ENCODE measurements around the gene XRRA1. TPM values are rescaled to one million over a fixed set of nuclear protein-coding genes. Genes with fewer than 3 reads are reported as not detected.

The XRRA1 gene
- total and polyA plus RNA-seq, 4 donors = 2.4 to 27.8 (median 9.9) TPM

DNA sequence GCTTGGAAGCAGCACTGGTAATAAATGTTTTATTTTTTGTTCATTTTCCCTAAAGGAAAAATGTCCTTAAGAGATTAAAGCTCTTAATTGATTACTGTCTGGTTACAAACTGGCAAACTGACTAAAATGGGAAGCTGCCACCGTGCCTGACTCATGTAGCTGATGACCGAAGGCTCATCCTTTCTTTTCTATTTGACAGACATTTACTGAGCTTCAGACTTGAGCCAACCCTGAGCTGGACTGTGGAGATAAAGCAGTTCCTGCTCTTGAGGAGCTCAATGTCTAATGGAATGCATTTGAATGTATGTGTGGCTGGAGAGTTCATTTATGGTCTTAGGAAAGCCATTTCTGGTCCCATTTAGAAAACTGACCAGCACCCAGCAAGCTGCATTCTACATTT lies 108.9 kb downstream of the XRRA1 start:
- Histone ChIP-seq H3K4me3 (no peak overlapping the region), H3K27ac (ENCODE audit: low read depth in 1 of 2, low read length in 1 of 2) (no peak overlapping the region), H3K4me1 (ENCODE audit: control insufficient read depth in 5 of 5, insufficient read depth in 5 of 5, low read length in 5 of 5) (peaks cover 0 to 6% (median 0%) of the 10 kb centered on the region in 5 donors), H3K27me3 (ENCODE audit: control insufficient read depth in 3 of 3, insufficient read depth in 3 of 3, low read length in 2 of 3) (no peaks in the 10 kb centered on the region), H3K9ac (ENCODE audit: insufficient read depth in 1 of 2, low read length in 2 of 2) (no peak overlapping the region), H3K36me3 (ENCODE audit: control insufficient read depth in 4 of 4, insufficient read depth in 4 of 4, low read length in 4 of 4) (peaks cover 34 to 59% (median 42%) of the 10 kb centered on the region in 4 donors), H3K9me3 (ENCODE audit: control insufficient read depth in 4 of 4, insufficient read depth in 3 of 4, low read length in 3 of 4) (no peaks in the 10 kb centered on the region)
- no peak for DNase-seq
- no peak for ATAC-seq (ENCODE audit: insufficient read depth, low FRiP score)
- TF ChIP-seq, protein P1, sequence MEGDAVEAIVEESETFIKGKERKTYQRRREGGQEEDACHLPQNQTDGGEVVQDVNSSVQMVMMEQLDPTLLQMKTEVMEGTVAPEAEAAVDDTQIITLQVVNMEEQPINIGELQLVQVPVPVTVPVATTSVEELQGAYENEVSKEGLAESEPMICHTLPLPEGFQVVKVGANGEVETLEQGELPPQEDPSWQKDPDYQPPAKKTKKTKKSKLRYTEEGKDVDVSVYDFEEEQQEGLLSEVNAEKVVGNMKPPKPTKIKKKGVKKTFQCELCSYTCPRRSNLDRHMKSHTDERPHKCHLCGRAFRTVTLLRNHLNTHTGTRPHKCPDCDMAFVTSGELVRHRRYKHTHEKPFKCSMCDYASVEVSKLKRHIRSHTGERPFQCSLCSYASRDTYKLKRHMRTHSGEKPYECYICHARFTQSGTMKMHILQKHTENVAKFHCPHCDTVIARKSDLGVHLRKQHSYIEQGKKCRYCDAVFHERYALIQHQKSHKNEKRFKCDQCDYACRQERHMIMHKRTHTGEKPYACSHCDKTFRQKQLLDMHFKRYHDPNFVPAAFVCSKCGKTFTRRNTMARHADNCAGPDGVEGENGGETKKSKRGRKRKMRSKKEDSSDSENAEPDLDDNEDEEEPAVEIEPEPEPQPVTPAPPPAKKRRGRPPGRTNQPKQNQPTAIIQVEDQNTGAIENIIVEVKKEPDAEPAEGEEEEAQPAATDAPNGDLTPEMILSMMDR (IDR thresholded peaks at IDR 0.05; ENCODE audit: control extremely low read depth, extremely low read depth) = no peak
- 68 to 77% methylated on average over 2 of the region's 2 CpGs for WGBS, 2 donors

DNA sequence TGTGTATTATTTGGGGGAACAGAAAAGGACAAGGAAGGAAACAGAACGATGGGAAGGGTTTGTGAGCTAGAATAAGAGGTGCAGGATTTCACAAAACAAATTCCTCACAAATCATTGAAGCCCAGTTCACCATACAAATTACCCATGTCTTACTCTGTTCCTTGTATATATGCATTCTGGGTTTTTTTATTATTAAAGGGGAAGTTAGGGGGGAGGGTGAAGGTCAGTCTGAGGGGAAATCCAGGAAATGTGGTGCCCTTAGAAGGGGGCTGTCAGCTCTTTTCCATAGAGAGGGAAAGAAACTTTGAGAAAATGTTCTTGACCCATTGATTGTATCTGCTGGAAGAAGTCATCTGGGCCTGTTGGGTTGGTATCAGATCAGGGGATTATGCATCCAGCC lies 109.4 kb downstream of the XRRA1 start:
- ATAC-seq (ENCODE audit: insufficient read depth, low FRiP score) (no peak), DNase-seq (no peak)
- no peaks in the 10 kb centered on the region for H3K27me3 ChIP-seq (ENCODE audit: control insufficient read depth in 3 of 3, insufficient read depth in 3 of 3, low read length in 2 of 3)
- peaks cover 0 to 6% (median 0%) of the 10 kb centered on the region in 5 donors for H3K4me1 ChIP-seq (ENCODE audit: control insufficient read depth in 5 of 5, insufficient read depth in 5 of 5, low read length in 5 of 5)
- TF ChIP-seq, protein P1 (IDR thresholded peaks at IDR 0.05; ENCODE audit: control extremely low read depth, extremely low read depth) = no peak
- no peak overlapping the region for H3K4me3 ChIP-seq
- no peak overlapping the region for H3K27ac ChIP-seq (ENCODE audit: low read depth in 1 of 2, low read length in 1 of 2)
- whole genome bisulfite sequencing, 2 donors = 39 to 65% methylated on average over 1 of the region's 1 CpG
- no peak overlapping the region for H3K9ac ChIP-seq (ENCODE audit: insufficient read depth in 1 of 2, low read length in 2 of 2)
- H3K9me3 ChIP-seq (ENCODE audit: control insufficient read depth in 4 of 4, insufficient read depth in 3 of 4, low read length in 3 of 4) = no peaks in the 10 kb centered on the region
- peaks cover 31 to 63% (median 43%) of the 10 kb centered on the region in 4 donors for H3K36me3 ChIP-seq (ENCODE audit: control insufficient read depth in 4 of 4, insufficient read depth in 4 of 4, low read length in 4 of 4)

DNA sequence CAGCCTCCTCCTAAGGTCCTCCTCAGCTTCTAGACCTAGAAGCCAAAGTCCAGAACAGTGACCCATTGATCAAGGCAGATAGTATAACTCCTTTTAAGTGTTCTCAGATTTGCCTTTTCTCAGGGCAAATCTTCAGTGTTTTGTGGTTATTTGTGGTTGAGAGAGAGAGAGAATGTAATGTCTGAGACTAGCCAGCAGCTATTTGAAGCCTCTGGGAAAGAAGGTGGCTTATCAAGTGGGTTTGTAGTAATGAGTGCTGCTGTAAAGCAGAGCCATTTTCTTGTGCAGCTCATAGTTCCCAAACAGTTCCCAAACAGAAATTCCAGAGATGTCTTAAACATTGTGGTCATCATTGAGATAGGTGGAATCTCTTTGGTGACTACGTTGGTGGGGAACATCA lies 110.7 kb downstream of the XRRA1 start:
- no peak overlapping the region for H3K9ac ChIP-seq (ENCODE audit: insufficient read depth in 1 of 2, low read length in 2 of 2)
- DNase-seq = no peak
- 92 to 98% methylated on average over 1 of the region's 1 CpG for WGBS, 2 donors
- no peaks in the 10 kb centered on the region for H3K27me3 ChIP-seq (ENCODE audit: control insufficient read depth in 3 of 3, insufficient read depth in 3 of 3, low read length in 2 of 3)
- TF ChIP-seq, protein P1 (IDR thresholded peaks at IDR 0.05; ENCODE audit: control extremely low read depth, extremely low read depth) = no peak
- peaks cover 27 to 59% (median 40%) of the 10 kb centered on the region in 4 donors for H3K36me3 ChIP-seq (ENCODE audit: control insufficient read depth in 4 of 4, insufficient read depth in 4 of 4, low read length in 4 of 4)
- H3K27ac ChIP-seq (ENCODE audit: low read depth in 1 of 2, low read length in 1 of 2) = no peak overlapping the region
- peaks cover 0 to 3% (median 0%) of the 10 kb centered on the region in 5 donors for H3K4me1 ChIP-seq (ENCODE audit: control insufficient read depth in 5 of 5, insufficient read depth in 5 of 5, low read length in 5 of 5)
- H3K4me3 ChIP-seq = no peak overlapping the region
- no peak for ATAC-seq (ENCODE audit: insufficient read depth, low FRiP score)
- H3K9me3 ChIP-seq (ENCODE audit: control insufficient read depth in 4 of 4, insufficient read depth in 3 of 4, low read length in 3 of 4) = no peaks in the 10 kb centered on the region

- ATAC-seq (ENCODE audit: insufficient read depth, low FRiP score) = no peak
- H3K27ac ChIP-seq (ENCODE audit: low read depth in 1 of 2, low read length in 1 of 2) = no peak overlapping the region
- H3K27me3 ChIP-seq (ENCODE audit: control insufficient read depth in 3 of 3, insufficient read depth in 3 of 3, low read length in 2 of 3) = no peaks in the 10 kb centered on the region
- H3K36me3 ChIP-seq (ENCODE audit: control insufficient read depth in 4 of 4, insufficient read depth in 4 of 4, low read length in 4 of 4) = peaks cover 22 to 52% (median 33%) of the 10 kb centered on the region in 4 donors
- no peak for DNase-seq
- no peaks in the 10 kb centered on the region for H3K9me3 ChIP-seq (ENCODE audit: control insufficient read depth in 4 of 4, insufficient read depth in 3 of 4, low read length in 3 of 4)
- TF ChIP-seq, protein P1 (IDR thresholded peaks at IDR 0.05; ENCODE audit: control extremely low read depth, extremely low read depth) = no peak
- no peak overlapping the region for H3K9ac ChIP-seq (ENCODE audit: insufficient read depth in 1 of 2, low read length in 2 of 2)
- H3K4me3 ChIP-seq = no peak overlapping the region
- no peaks in the 10 kb centered on the region for H3K4me1 ChIP-seq (ENCODE audit: control insufficient read depth in 5 of 5, insufficient read depth in 5 of 5, low read length in 5 of 5)
- 96 to 100% methylated on average over 1 of the region's 1 CpG for WGBS, 2 donors
Measured at GRCh38 chr11:74837191-74837590, 111.7 kb downstream of the XRRA1 start.
